Stomach (tissue), 4 donors: ENCODE results near the gene KCNE4.

ENCODE experiments used
- POLR2A ChIP-seq, 4 donors: fragments of 450-650 bp; IDR thresholded peaks; one replicate each; pipeline ENCODE4 v1.6.1; 2016; ENCODE audit warnings: antibody characterized with exemption in 4 of 4, control low read depth in 2 of 4, mild to moderate bottlenecking in 1 of 4, moderate library complexity in 1 of 4
- TF ChIP-seq, protein P1 (sequence below), 7 experiments: fragments of 450-650 bp in 4 of 7; fragments of 200-600 bp in 3 of 7; sonication (generic) in 3 of 7; IDR thresholded peaks; one replicate each; pipeline ENCODE4 v1.5.1; 2016 to 2019; ENCODE audit warnings: antibody characterized with exemption in 7 of 7, control low read depth in 2 of 7, mild to moderate bottlenecking in 1 of 7

DNA sequence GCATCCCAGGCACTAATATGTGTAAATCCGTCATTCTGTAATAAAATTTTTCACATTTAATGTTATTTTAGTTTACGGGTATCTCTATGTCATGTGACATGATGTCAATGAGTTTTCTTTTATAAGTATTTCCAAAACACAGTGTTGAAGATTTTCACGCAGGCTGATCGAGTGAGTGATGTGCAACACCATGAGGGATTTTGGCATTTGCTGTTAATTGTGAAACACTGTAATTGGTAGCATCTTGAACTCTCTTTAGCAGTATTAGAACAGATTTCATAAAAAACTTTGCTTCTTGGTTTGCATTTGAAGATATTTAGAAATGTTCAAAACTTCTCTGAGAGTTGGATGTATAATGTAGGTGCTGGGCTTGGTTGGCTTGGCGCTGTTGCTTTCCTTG, 35.5 kb downstream of the KCNE4 start:
- TF ChIP-seq, protein P1, sequence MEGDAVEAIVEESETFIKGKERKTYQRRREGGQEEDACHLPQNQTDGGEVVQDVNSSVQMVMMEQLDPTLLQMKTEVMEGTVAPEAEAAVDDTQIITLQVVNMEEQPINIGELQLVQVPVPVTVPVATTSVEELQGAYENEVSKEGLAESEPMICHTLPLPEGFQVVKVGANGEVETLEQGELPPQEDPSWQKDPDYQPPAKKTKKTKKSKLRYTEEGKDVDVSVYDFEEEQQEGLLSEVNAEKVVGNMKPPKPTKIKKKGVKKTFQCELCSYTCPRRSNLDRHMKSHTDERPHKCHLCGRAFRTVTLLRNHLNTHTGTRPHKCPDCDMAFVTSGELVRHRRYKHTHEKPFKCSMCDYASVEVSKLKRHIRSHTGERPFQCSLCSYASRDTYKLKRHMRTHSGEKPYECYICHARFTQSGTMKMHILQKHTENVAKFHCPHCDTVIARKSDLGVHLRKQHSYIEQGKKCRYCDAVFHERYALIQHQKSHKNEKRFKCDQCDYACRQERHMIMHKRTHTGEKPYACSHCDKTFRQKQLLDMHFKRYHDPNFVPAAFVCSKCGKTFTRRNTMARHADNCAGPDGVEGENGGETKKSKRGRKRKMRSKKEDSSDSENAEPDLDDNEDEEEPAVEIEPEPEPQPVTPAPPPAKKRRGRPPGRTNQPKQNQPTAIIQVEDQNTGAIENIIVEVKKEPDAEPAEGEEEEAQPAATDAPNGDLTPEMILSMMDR (IDR thresholded peaks at IDR 0.05), result no peak
- no peak for TF ChIP-seq POLR2A (IDR thresholded peaks at IDR 0.05)
